NCI-H1105 (cell line): ENCODE measurements around the gene APOBEC3F.
"Not testable (repeated sequence)": the region's sequence is repeated elsewhere in the genome, so short reads cannot be mapped to it uniquely, and the experiment has no call there.

Experiments
- DNase-seq: peaks from one replicate; lab custom pipeline; 2025; lab: John Stamatoyannopoulos, UW

The APOBEC3F gene

DNA sequence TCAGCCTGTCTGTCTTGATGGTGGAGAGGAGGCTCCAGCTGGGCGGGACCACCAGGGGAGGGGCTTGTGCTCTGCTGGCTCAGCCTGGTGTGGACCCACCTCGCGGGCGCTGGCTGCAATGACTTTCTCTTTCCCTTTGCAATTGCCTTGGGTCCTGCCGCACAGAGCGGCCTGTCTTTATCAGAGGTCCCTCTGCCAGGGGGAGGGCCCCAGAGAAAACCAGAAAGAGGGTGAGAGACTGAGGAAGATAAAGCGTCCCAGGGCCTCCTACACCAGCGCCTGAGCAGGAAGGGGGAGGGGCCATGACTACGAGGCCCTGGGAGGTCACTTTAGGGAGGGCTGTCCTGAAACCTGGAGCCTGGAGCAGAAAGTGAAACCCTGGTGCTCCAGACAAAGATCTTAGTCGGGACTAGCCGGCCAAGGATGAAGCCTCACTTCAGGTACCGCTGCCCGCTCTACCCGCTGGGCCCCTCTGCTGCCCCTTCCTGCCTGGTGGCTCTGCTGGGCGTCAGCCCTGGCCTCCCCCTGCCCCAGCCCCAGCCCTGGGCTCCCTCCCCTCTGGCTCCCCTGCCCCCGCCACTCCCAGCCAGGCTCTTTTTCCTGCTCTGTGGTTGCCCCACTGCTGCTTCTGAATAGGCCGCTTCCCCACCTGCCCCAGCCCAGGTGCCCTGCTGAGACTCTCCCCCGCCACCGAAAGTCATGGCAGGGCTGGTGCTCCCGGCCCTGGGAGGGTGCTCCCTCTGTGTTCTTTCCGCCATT lies at the start of gene APOBEC3F:
Gene APOBEC3F (plus strand): TSS at position 327 of the 759 bp plus-strand sequence. CDS start 97 bp downstream, at position 424.
- not testable (repeated sequence) for DNase-seq

DNA sequence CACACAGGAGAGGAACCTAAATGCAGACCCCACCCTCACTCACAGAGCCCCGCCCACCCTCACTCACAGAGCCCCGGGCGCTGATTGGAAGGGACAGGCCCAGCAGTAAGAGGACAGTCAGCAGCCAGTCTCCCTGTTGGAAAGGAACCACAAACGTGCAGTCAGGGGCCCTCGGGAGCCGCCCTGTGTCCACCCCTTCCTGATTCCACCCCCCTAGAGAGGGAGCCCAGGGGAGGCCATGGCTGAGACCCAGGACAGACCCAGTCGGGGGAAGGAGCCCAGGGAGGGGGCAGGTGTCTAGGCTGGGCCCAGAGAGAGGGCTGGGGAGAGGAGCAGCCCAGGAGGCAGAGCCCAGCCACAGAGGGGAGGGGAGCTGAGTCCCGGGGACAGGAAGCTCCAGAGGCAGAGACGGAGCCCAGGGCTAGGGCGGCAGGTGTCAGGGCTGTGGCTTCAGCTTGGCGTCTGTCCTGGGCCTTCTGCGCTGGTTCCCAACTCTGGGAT lies 47.7 kb upstream of the APOBEC3F start:
- peak; percentile 15 for DNase-seq

DNA sequence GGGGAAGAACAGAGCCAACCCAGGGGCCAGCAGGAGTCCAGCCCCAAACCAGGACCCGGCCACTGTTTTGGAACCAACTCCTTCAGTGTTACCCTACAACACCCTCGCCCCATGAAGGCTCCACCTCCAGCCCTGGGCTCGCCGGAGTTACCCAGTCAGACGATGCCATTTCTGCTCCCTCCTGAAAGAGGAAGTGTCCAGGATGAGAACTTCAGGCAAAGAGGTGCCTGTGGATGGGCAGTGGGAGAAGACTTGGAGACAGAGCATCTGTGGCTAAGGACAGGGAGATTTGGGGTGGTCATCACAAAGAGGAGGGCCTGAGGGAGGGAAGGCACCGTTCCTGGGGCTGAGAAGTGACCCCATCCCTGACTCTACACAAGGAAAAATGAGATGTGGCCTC lies 44.6 kb upstream of the APOBEC3F start:
- no peak for DNase-seq

DNA sequence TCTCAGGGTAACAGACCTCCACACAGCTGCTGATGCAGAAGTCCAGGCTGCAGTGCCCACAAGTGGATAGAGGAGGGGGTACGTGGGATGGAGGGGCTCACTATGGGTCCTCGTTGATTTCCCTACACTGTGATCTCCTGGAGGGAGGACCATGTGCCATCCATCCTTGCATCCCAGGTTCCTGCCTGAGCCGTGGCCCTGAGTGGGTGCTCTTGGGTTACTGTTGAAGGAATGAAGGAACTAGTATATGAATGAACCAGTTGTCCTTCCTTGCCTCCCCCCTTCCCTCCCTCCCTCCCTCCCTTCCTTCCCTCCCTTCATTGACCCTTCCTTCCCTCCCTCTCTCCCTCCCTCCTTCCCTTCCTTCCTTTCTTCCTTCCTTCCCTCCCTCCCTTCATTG lies 43.1 kb upstream of the APOBEC3F start:
- DNase-seq, result no peak

DNA sequence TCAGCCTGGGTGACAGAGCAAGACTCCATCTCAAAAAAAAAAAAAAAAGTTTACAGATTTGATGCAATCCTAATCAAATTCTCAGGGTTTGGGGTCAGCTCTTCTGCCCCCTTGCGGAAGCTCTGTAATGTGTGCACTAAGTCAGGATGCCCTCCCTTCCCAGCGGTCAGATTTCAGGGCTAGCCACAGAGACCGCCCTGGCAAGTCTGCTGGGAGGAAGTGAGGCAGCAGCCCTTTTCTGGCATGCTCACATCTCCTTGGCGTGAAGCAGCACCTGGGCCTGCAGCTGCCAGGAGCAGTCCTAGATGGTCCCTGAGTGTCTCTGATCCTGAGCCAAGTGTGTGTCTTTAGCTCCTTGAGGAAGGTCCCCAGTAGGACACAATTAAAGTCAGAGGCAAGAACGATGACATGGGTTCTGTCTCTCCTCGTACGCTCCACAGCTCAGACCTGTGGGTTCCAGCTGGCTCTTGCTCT lies 37.5 kb upstream of the APOBEC3F start:
- no peak for DNase-seq

DNA sequence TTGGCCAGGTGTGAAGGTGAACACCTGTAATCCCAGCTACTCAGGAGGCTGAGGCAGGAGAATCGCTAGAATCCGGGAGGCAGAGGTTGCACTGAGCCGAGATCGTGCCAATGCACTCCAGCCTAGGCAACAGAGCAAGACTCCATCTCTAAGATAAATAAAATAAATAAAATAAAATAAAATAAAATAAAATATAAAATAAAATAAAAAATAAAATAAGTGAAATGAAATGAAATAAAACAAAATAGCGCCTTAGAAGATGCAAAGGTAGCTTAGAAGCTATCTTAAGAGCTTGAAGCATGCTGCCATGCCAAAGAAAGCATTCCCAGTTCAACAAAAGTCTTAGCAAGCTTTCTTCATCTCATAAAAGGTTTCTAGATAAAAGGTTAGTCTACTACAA lies 33.5 kb upstream of the APOBEC3F start:
- DNase-seq, result no peak

DNA sequence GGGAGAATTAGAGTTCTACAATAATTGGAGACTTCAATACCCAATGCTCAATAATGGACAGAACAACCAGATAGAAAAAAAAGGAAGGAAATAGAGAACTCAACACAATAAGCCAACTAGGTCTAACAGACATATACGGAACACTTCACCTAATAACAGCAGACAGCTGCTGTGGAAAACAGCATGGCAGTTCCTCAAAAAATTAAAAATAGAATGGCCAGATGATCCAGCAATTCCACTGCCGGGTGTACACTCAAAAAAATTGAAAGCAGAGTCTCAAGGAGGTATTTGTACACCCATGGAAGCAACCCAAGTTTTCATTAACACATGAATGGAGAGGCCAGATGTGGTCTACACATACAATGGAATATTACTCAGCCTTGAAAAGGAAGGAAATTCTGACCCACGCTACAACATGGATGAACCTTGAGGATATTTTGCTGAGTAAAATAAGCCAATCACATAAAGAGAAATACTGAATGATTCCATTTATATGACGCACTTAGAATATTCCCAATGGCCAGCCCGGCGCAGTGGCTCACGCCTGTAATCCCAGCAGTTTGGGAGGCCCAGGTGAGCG lies 32.3 kb upstream of the APOBEC3F start:
- not testable (repeated sequence) for DNase-seq

DNA sequence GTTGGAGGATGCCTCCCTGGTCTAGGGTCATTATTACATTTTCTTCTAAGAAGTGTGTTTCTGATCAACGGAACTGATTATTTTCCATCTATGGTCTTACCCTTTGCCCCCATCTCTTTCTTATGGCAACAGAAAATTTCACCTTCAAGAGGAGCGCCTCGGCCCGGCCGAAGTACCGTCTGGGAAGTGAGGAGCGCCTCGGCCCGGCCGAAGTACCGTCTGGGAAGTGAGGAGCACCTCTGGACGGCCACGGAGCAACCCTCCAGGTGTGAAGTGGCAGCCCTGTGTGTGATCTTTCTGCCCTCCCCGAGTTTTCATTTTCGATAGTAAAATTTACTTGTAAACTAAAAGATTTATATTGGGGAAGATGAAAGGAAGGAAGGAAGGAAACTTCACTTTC lies 29.7 kb upstream of the APOBEC3F start:
- DNase-seq, result no peak

DNA sequence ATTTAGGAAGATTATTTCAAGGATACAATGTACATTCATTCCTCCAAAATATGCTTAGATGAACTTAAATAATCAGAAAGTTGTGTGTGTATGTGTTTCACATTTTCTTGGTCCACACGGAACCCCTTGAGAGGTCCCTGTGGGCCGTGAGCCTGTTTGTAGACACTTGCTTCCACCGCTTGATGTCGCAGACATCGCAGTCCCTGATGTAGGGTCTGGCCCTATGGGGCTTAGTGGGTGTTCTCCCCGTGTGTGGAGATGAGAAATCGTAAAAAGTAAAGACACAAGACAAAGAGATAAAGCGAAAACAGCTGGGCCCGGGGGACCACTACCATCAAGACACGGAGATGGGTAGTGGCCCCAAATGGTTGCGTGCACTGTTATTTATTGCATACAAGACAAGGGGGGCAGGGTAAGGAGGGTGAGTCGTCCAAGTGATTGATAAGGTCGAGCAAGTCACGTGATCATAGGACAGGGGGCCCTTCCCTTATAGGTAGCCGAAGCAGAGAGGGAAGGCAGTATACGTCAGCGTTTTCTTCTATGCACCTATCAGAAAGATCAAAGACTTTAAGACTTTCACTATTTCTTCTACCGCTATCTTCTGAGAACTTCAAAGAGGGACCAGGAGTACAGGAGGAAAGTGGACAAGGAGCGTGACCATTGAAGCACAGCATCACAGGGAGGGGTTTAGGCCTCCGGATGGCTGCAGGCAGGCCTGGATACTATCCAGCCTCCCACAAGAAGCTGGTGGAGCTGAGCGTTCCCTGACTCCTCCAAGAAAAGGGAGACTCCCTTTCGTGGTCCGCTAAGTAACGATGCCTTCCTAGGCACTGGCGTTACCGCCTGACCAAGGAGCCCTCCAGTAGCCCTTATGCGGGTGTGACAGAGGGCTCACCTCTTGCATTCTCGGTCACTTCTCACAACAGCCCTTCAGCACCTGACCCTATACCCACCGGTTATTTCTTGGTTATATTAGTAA lies 27.8 kb upstream of the APOBEC3F start:
- DNase-seq, result no peak

DNA sequence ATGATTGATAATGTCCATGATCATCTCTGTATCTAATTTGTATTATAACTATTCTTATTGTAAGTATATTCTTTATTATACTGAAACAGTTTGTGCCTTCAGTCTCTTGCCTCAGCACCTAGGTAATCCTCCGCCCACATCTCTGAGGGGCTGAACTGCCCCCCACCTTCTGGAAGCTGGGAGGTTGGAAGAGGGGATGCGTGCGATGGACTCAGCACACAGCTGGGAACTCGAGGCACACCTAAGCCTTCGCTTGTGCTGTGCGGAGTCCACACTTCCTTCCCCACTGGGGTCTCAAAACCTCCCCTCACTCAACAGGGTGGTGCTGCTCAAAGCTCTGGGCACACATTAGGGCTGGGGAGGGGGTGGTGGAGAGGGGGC lies 27.1 kb upstream of the APOBEC3F start:
- not testable (repeated sequence) for DNase-seq

DNA sequence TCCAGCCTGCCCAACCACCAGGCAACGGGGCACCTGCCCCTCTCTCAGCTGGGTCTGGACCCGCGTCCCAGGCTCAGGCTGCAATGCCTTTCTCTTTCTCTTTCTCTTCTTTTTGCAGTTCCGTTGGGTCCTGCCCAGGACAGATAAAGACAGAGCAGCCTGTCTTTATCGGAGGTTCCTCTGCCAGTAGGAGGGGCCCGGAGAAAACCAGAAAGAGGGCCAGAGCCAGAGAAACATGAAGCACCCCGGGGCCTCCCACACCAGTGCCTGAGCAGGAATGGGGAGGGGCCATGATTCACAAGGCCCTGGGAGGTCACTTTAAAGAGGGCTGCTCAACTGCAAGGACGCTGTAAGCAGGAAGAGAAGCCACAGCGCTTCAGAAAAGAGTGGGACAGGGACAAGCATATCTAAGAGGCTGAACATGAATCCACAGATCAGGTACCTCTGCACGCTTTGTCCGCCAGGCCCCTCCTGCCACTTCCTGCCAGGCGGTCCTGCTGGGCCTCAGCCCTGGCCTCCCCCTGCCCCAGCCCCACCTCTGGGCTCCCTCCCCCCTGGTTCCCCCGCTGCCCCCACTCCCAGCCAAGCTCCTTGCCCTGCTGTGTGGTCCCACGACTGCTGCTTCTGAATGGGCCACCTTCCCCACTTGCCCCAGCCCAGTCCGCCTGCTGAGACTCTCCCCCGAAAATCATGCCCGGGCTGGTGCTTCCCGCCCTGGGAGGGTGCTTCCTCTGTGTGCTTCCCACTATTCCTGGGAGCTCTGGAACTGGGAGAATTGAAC lies 26.5 kb upstream of the APOBEC3F start, which contains the start of gene APOBEC3C:
Gene APOBEC3C (plus strand): TSS at position 316 of the 781 bp plus-strand sequence. CDS start 106 bp downstream, at position 422.
- no peak for DNase-seq

DNA sequence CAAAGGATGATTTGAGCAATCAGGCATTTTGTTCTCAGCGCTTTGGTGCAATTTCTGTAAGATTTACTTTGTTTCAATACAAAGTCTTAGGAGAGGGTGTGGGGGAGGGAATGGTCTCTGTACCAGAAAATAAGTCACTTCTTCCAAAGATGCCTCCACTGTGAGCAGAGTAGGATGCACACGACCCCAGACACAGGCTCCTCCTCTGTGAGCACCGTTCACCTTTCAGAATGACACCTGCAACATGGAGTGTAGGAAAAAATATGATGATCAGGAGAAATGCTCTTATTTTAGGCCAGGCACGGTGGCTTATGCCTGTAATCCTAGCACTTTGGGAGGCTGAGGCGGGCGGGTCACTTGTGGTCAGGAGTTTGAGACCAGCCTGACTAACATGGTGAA lies 25.9 kb upstream of the APOBEC3F start:
- not testable (repeated sequence) for DNase-seq

DNA sequence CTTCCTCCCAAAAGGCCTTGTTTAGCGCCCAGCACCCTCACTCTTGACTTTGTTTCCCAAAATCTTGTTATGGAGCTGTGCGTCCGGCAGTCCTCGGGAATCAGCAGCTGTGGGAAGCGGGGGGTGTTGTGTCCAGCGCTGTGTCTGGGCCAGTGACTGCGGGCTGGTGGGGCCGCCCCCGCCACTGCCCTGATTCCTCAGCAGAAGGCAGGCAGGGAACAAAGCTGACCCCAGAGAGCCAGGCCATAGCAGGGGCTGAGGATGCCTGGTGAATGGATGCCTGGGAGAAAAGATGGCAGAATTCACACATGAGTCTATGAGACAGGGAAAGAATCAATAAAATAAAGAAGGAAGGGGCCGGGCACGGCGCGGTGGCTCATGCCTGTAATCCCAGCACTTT lies 24.1 kb upstream of the APOBEC3F start:
- no peak for DNase-seq

DNA sequence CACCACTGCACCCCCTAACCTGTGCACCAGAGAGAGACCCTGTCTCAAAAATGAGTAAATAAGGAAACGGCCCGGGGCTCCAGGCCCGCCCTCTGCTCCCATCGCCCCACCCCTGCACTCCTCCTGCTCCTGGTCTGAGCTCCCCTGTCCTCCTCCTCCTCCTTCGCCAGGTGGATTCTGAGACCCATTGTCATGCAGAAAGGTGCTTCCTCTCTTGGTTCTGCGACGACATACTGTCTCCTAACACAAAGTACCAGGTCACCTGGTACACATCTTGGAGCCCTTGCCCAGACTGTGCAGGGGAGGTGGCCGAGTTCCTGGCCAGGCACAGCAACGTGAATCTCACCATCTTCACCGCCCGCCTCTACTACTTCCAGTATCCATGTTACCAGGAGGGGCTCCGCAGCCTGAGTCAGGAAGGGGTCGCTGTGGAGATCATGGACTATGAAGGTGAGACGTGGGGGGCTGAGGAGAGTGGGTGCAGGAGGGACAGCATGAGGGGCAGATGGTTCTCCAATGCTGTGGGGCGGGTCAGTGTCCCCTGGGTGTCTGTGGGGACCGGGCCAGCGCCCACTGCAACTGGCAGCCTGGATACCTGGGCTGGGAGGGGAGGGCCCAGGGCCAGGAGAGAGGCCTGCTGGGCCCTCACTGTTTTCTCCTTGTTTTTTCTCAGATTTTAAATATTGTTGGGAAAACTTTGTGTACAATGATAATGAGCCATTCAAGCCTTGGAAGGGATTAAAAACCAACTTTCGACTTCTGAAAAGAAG lies 22.9 kb upstream of the APOBEC3F start:
- DNase-seq, result no peak

DNA sequence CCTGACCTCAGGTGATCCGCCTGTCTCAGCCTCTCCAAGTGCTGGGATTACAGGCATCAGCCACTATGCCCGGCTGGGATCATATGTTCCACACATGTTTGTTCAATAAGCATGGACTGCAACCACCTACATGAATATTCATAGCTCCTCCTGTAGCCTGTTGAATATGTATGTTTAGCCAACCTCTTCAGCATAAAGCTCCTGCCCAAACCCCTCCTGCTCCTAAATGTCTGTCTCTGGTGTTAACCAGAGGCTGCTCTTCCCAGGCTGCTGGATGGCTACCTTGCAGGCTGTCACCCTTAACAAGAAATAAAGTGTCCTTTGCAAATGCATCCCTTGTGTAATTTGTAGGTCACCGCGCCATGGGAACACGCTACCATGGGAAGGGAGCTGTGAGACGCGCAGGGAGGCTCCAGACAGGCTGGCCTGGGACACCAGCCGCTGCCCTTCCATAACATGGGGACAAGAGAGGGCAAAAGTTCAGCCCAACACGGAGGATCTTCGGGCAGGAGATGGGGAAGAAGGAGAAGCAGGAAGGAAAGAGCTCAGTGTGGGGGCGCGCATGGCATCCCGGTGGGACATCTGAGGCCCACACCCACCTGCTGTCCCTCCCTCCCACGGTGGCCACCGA lies 20.5 kb upstream of the APOBEC3F start:
- not testable (repeated sequence) for DNase-seq

DNA sequence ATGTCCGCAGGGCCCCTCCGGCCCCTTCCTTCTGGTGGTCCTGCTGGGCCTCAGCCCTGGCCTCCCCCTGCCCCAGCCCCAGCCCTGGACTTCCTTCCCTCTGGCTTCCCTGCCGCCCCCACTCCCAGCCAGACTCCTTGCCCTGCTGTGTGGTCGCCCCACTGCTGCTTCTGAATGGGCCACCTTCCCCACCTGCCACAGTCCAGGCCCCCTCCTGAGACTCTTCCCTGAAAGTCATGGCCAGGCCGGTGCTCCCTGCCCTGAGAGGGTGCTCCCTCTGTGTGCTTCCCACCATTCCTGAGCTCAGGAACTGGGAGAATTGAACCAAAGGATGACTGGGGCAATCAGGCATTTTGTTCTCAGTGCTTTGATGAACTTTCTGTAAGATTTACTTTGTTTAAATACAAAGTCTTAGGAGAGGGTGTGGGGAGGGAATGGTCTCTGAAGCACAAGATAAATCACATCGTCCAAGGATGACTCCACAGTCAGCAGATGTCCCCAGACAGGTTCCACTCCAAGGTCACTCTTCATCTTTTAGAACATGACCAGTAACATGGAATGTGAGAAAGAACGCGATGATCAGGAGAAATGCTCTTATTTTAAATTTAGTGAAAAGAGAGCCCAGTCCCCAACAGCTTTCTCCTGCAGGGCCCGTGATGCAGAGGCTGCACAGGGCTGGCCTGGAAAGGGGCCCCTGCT lies 19.0 kb upstream of the APOBEC3F start:
- DNase-seq, result no peak

DNA sequence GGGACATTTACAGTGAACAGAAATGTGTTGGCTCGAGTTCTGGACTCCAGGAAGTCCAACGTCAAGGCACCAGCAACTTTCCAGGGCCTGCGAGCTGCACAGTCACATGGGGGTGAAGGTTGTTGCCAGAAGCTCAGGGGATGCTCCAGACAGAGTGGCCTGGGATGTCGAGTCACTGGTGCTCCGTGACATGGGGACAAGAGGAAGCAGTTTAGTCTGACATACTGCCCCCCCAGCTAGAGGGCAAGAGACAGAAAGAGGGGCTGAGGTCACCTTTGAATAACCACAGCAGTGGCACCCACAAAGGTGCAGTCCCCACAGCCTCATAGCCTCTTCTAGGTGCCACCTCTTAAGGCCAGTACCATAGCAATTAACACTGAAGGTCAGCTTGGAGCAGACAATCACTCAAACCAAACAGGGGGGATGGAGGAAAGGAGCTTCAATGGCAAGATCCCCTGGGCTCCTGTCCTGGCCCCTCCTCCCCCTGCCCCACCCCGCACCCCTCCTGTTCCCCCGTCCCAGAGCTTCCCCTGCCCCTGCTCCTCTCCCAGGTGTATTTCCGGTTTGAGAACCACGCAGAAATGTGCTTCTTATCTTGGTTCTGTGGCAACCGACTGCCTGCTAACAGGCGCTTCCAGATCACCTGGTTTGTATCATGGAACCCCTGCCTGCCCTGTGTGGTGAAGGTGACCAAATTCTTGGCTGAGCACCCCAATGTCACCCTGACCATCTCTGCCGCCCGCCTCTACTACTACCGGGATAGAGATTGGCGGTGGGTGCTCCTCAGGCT lies 15.9 kb upstream of the APOBEC3F start:
- no peak for DNase-seq

DNA sequence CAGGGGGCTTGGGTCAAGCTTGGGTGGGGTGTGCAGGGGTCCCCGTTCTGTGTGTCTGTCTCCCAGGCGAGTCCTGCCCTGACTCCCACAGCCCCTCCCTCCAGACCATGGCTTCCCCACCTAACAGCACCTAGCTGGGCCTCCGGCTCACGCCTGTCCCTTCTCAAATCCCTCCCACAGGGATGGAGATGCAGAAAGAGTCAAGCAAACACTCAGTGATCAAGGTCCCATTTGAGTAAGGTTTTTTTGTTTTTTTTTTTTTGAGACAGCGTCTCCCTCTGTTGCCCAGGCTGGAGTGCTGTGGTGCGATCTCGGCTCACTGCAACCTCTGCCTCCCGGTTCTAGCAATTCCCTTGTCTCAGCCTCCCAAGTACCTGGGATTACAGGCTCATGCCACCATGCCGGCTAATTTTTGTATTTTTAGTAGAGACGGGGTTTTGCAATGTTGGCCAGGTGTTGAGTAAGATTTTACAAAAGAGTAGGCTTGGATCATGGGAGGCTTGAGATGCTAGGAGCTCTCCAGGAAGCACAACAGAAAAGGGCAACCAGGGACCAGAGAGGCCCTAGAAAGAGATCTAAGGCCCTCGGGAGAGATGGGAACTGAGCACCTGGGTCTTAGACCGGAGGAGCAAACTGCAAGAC lies 14.0 kb upstream of the APOBEC3F start:
- DNase-seq, result no peak
